Right lung (tissue), 10 donors: ENCODE results near the gene ZNF32. TPM values are rescaled to one million over a fixed set of nuclear protein-coding genes. Genes with fewer than 3 reads are reported as not detected.

ENCODE experiments used
- DNase-seq, 2 donors: peaks; one replicate each; pipeline ENCODE4 v3.0.0-alpha.2; 2013
- long read RNA-seq, 8 donors: transcript quantifications; one replicate each; lab custom pipeline, GENCODE V29; 2026
- polyA plus RNA-seq, 5 donors: library from polyadenylated mRNA; unstranded; fragments of 120-200 nt; gene quantifications; one replicate each; pipeline versions ENCODE4 v1.2.1 to v1.2.3, GENCODE V29; 2013; ENCODE audit warnings: inconsistent platforms in 1 of 5, low replicate concordance in 1 of 5; ENCODE audit not compliant: insufficient read length in 5 of 5, insufficient read depth in 1 of 5

The ZNF32 gene
- polyA plus RNA-seq, result 10 to 100 TPM; 49.8 to 62.9 (median 54.6) TPM
- long read RNA-seq, donor 1, transcript ZNF32-201 (3 exons, 1,137 nt), result major isoform, 26 of 31 reads
- long read RNA-seq, donor 1, partial matches to known transcripts, result 5 of 31 reads
- long read RNA-seq, donor 1, other reads (novel, unspliced or antisense), result 0 of 31 reads
- long read RNA-seq, donor 2, transcript ZNF32-201 (3 exons, 1,137 nt), result major isoform, 16 of 17 reads
- long read RNA-seq, donor 2, partial matches to known transcripts, result 0 of 17 reads
- long read RNA-seq, donor 2, other reads (novel, unspliced or antisense), result 0 of 17 reads
- long read RNA-seq, donor 3, transcript ZNF32-201 (3 exons, 1,137 nt), result major isoform, 13 of 21 reads
- long read RNA-seq, donor 3, partial matches to known transcripts, result 5 of 21 reads
- long read RNA-seq, donor 3, other reads (novel, unspliced or antisense), result 0 of 21 reads
- long read RNA-seq, donor 4, transcript ZNF32-201 (3 exons, 1,137 nt), result major isoform, 7 of 9 reads
- long read RNA-seq, donor 4, partial matches to known transcripts, result 0 of 9 reads
- long read RNA-seq, donor 4, other reads (novel, unspliced or antisense), result 0 of 9 reads
- long read RNA-seq, donor 5, transcript ZNF32-201 (3 exons, 1,137 nt), result major isoform, 33 of 41 reads
- long read RNA-seq, donor 5, partial matches to known transcripts, result 0 of 41 reads
- long read RNA-seq, donor 5, other reads (novel, unspliced or antisense), result 6 of 41 reads
- long read RNA-seq, donor 6, transcript ZNF32-201 (3 exons, 1,137 nt), result major isoform, 20 of 23 reads
- long read RNA-seq, donor 6, partial matches to known transcripts, result 0 of 23 reads
- long read RNA-seq, donor 6, other reads (novel, unspliced or antisense), result 0 of 23 reads
- long read RNA-seq, donor 7, transcript ZNF32-201 (3 exons, 1,137 nt), result major isoform, 6 of 6 reads
- long read RNA-seq, donor 7, partial matches to known transcripts, result 0 of 6 reads
- long read RNA-seq, donor 7, other reads (novel, unspliced or antisense), result 0 of 6 reads
- long read RNA-seq, donor 8, transcript ZNF32-201 (3 exons, 1,137 nt), result major isoform, 10 of 10 reads
- long read RNA-seq, donor 8, partial matches to known transcripts, result 0 of 10 reads
- long read RNA-seq, donor 8, other reads (novel, unspliced or antisense), result 0 of 10 reads

- DNase-seq, result peak; percentile 83 to 88
Measured at GRCh38 chr10:43648398-43649184, at the start of gene ZNF32. TSS of gene ZNF32 (minus strand) at chr10:43648881. CDS start at chr10:43646133, 2,748 bp downstream.

GRCh38 chr10:43698156-43698555, 49.5 kb upstream of the ZNF32 start:
- DNase-seq, result no peak

- no peak for DNase-seq
Measured at GRCh38 chr10:43696909-43697483, 48.3 kb upstream of the ZNF32 start.

GRCh38 chr10:43695730-43696129, 47.0 kb upstream of the ZNF32 start:
- no peak for DNase-seq

- no peak for DNase-seq
Measured at GRCh38 chr10:43695321-43695720, 46.6 kb upstream of the ZNF32 start.

- DNase-seq, result no peak
Measured at GRCh38 chr10:43694526-43694925, 45.8 kb upstream of the ZNF32 start.

- no peak for DNase-seq
Measured at GRCh38 chr10:43693602-43694001, 44.9 kb upstream of the ZNF32 start.

- peak in 1 of 2 donors; percentile 57 for DNase-seq
Measured at GRCh38 chr10:43692051-43692825, 43.6 kb upstream of the ZNF32 start.

GRCh38 chr10:43691485-43691884, 42.8 kb upstream of the ZNF32 start:
- no peak for DNase-seq

GRCh38 chr10:43689955-43690771, 41.5 kb upstream of the ZNF32 start:
- DNase-seq, result peak; percentile 89

- DNase-seq, result peak in 1 of 2 donors; percentile 54
Measured at GRCh38 chr10:43689618-43689954, 40.9 kb upstream of the ZNF32 start.

- DNase-seq, result no peak
Measured at GRCh38 chr10:43689007-43689491, 40.4 kb upstream of the ZNF32 start.

- no peak for DNase-seq
Measured at GRCh38 chr10:43688348-43688892, 39.7 kb upstream of the ZNF32 start.

GRCh38 chr10:43687373-43687772, 38.7 kb upstream of the ZNF32 start:
- DNase-seq, result no peak

GRCh38 chr10:43686414-43686813, 37.7 kb upstream of the ZNF32 start:
- DNase-seq, result no peak

- no peak for DNase-seq
Measured at GRCh38 chr10:43685744-43686143, 37.1 kb upstream of the ZNF32 start.

GRCh38 chr10:43684292-43684559, 35.5 kb upstream of the ZNF32 start:
- DNase-seq, result no peak

- no peak for DNase-seq
Measured at GRCh38 chr10:43683451-43684291, 35.0 kb upstream of the ZNF32 start.
